Activated naive CD4-positive, alpha-beta T cell treated with anti-CD3 and anti-CD28 coated beads, Interleukin-2, amount 10 ng/mL, durations not matched to agents 7 days and 5 days (primary cell): ENCODE measurements around the gene DAP3.
"Not testable (repeated sequence)": the region's sequence is repeated elsewhere in the genome, so short reads cannot be mapped to it uniquely, and the experiment has no call there.

ENCODE experiments used
- CTCF ChIA-PET: fragments of 350-600 bp; sonication (Branson Sonifier 250); formaldehyde crosslinking; loops from one replicate; lab custom pipeline; 2021; ENCODE audit warnings: antibody characterized with exemption; lab: Charles Lee
- DNase-seq: peaks from one replicate; pipeline ENCODE4 v3.0.0-alpha.2; 2020
- H3K27ac Mint-ChIP-seq: one replicate; pipeline ENCODE4 v1.8.0; 2021; ENCODE audit warnings: mild to moderate bottlenecking, moderate library complexity, mixed read lengths
- H3K27me3 Mint-ChIP-seq: one replicate; pipeline ENCODE4 v1.8.0; 2021; ENCODE audit warnings: mild to moderate bottlenecking, mixed read lengths
- H3K36me3 Mint-ChIP-seq: one replicate; pipeline ENCODE4 v1.8.0; 2021; ENCODE audit warnings: mixed read lengths
- H3K4me1 Mint-ChIP-seq: one replicate; pipeline ENCODE4 v1.8.0; 2021; ENCODE audit warnings: mixed read lengths
- H3K4me3 Mint-ChIP-seq: one replicate; pipeline ENCODE4 v1.8.0; 2021; ENCODE audit warnings: mild to moderate bottlenecking, moderate library complexity, mixed read lengths
- H3K9me3 Mint-ChIP-seq: one replicate; pipeline ENCODE4 v1.8.0; 2021; ENCODE audit warnings: mixed read lengths

DAP3 gene

GRCh38 chr1:155760751-155761475, 72.0 kb downstream of the DAP3 start:
- peaks cover 53% of the 10 kb centered on the region for H3K36me3 Mint-ChIP-seq
- H3K27ac Mint-ChIP-seq = no peak overlapping the region

GRCh38 chr1:155761736-155762405, 73.0 kb downstream of the DAP3 start:
- CTCF ChIA-PET = no interaction called here
- DNase-seq = no peak
- Mint-ChIP-seq H3K36me3 (peaks cover 51% of the 10 kb centered on the region), H3K27ac (no peak overlapping the region), H3K4me1 (no peaks in the 10 kb centered on the region), H3K9me3 (no peaks in the 10 kb centered on the region), H3K27me3 (no peaks in the 10 kb centered on the region), H3K4me3 (no peak overlapping the region)

More at GRCh38 chr1:155760751-155761475, 72.0 kb downstream of the DAP3 start:
- DNase-seq = no peak
- Mint-ChIP-seq H3K27me3 (no peaks in the 10 kb centered on the region), H3K9me3 (no peaks in the 10 kb centered on the region), H3K4me3 (no peak overlapping the region), H3K4me1 (no peaks in the 10 kb centered on the region)
- CTCF ChIA-PET = no interaction called here

- H3K4me1 Mint-ChIP-seq, H3K9me3 Mint-ChIP-seq, H3K27me3 Mint-ChIP-seq, H3K4me3 Mint-ChIP-seq, H3K27ac Mint-ChIP-seq, DNase-seq, CTCF ChIA-PET: not testable (repeated sequence)
- peaks cover 48% of the 10 kb centered on the region for H3K36me3 Mint-ChIP-seq
Observed at GRCh38 chr1:155763090-155763815, 74.4 kb downstream of the DAP3 start.

- H3K36me3 Mint-ChIP-seq = peaks cover 53% of the 10 kb centered on the region
- H3K9me3 Mint-ChIP-seq, H3K4me1 Mint-ChIP-seq, H3K27ac Mint-ChIP-seq, DNase-seq, H3K4me3 Mint-ChIP-seq, H3K27me3 Mint-ChIP-seq, CTCF ChIA-PET: not testable (repeated sequence)
Observed at GRCh38 chr1:155763989-155764388, 75.1 kb downstream of the DAP3 start.

- H3K27ac Mint-ChIP-seq, DNase-seq, H3K4me3 Mint-ChIP-seq, CTCF ChIA-PET, H3K4me1 Mint-ChIP-seq, H3K27me3 Mint-ChIP-seq, H3K9me3 Mint-ChIP-seq: not testable (repeated sequence)
- peaks cover 56% of the 10 kb centered on the region for H3K36me3 Mint-ChIP-seq
Observed at GRCh38 chr1:155767399-155767989, 78.6 kb downstream of the DAP3 start.

- Mint-ChIP-seq H3K27ac (no peak overlapping the region), H3K4me3 (no peak overlapping the region), H3K4me1 (no peaks in the 10 kb centered on the region), H3K9me3 (no peaks in the 10 kb centered on the region), H3K36me3 (peaks cover 62% of the 10 kb centered on the region), H3K27me3 (no peaks in the 10 kb centered on the region)
- no peak for DNase-seq
- CTCF ChIA-PET = interaction anchor here (1.0 kb wide), 1 partner anchor 361 kb away, joined by 3 read pairs; no protein-coding TSS in a partner anchor
Observed at GRCh38 chr1:155769257-155769656, 80.4 kb downstream of the DAP3 start.

GRCh38 chr1:155773221-155773620, 84.3 kb downstream of the DAP3 start:
- Mint-ChIP-seq H3K4me1 (peaks cover 19% of the 10 kb centered on the region), H3K9me3 (no peaks in the 10 kb centered on the region), H3K4me3 (no peak overlapping the region), H3K27ac (no peak overlapping the region), H3K27me3 (no peaks in the 10 kb centered on the region), H3K36me3 (peaks cover 74% of the 10 kb centered on the region)
- CTCF ChIA-PET = no interaction called here
- DNase-seq = no peak

- H3K36me3 Mint-ChIP-seq = peaks cover 59% of the 10 kb centered on the region
- no peaks in the 10 kb centered on the region for H3K27me3 Mint-ChIP-seq
- no peaks in the 10 kb centered on the region for H3K9me3 Mint-ChIP-seq
- DNase-seq = peak; percentile 32
- peak overlapping the region; percentile 87 for H3K27ac Mint-ChIP-seq
- no peak overlapping the region for H3K4me3 Mint-ChIP-seq
- CTCF ChIA-PET = no interaction called here
- H3K4me1 Mint-ChIP-seq = peaks cover 21% of the 10 kb centered on the region
Observed at GRCh38 chr1:155776414-155776813, 87.5 kb downstream of the DAP3 start.

GRCh38 chr1:155777582-155777981, 88.7 kb downstream of the DAP3 start:
- no peak for DNase-seq
- CTCF ChIA-PET = no interaction called here
- Mint-ChIP-seq H3K27ac (peak overlapping the region; percentile 35), H3K4me1 (peaks cover 21% of the 10 kb centered on the region), H3K27me3 (no peaks in the 10 kb centered on the region), H3K9me3 (no peaks in the 10 kb centered on the region), H3K4me3 (no peak overlapping the region), H3K36me3 (peaks cover 53% of the 10 kb centered on the region)
